Gastroesophageal sphincter (tissue), 3 donors: ENCODE data around the gene BPNT1.

Experiments
- EP300 ChIP-seq: sonication (generic); formaldehyde crosslinking; IDR thresholded peaks from one replicate; pipeline ENCODE4 v1.6.1; 2017; ENCODE audit warnings: antibody characterized with exemption, mild to moderate bottlenecking
- POLR2A ChIP-seq, 2 donors: fragments of 450-650 bp; IDR thresholded peaks; one replicate each; pipeline ENCODE4 v1.6.1; 2017; ENCODE audit warnings: antibody characterized with exemption in 2 of 2, mild to moderate bottlenecking in 2 of 2, moderate library complexity in 1 of 2
- POLR2AphosphoS5 ChIP-seq: sonication (generic); formaldehyde crosslinking; IDR thresholded peaks from one replicate; pipeline ENCODE4 v1.6.1; 2017; ENCODE audit warnings: antibody characterized with exemption
- TF ChIP-seq, protein P1 (sequence below), 4 experiments: fragments of 200-600 bp in 2 of 4; fragments of 450-650 bp in 2 of 4; sonication (generic) in 1 of 4; IDR thresholded peaks; one replicate each; pipeline ENCODE4 v1.5.1; 2017 to 2019; ENCODE audit warnings: antibody characterized with exemption in 4 of 4, mild to moderate bottlenecking in 2 of 4, moderate library complexity in 2 of 4

DNA sequence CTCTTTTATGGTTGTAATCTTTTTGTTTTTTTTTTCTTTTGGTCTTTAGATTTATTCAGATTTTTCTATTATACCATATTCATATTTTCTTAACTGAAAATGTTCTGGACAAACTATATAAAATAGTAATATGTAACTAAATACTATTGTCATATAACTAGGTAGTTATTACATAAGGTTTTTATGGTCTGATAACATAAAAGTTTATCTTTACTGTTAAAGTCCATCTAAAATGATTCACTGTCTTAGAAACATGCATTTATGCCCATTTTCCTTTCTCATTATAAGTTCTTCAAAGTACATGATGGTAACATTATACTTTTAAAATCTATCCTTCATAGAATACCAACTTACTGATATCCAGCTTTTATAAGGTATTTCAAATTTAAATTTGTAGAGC is 33.5 kb upstream of the BPNT1 start:
- TF ChIP-seq, protein P1, sequence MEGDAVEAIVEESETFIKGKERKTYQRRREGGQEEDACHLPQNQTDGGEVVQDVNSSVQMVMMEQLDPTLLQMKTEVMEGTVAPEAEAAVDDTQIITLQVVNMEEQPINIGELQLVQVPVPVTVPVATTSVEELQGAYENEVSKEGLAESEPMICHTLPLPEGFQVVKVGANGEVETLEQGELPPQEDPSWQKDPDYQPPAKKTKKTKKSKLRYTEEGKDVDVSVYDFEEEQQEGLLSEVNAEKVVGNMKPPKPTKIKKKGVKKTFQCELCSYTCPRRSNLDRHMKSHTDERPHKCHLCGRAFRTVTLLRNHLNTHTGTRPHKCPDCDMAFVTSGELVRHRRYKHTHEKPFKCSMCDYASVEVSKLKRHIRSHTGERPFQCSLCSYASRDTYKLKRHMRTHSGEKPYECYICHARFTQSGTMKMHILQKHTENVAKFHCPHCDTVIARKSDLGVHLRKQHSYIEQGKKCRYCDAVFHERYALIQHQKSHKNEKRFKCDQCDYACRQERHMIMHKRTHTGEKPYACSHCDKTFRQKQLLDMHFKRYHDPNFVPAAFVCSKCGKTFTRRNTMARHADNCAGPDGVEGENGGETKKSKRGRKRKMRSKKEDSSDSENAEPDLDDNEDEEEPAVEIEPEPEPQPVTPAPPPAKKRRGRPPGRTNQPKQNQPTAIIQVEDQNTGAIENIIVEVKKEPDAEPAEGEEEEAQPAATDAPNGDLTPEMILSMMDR (IDR thresholded peaks at IDR 0.05) = no peak
- TF ChIP-seq EP300 (no peak), POLR2AphosphoS5 (no peak), POLR2A (IDR thresholded peaks at IDR 0.05) (no peak)
